C4-2B (cell line): ENCODE measurements around the gene PLD4.
"Not testable (repeated sequence)": the region's sequence is repeated elsewhere in the genome, so short reads cannot be mapped to it uniquely, and the experiment has no call there.

Source experiments
- H3K27ac ChIP-seq: fragments of 450-650 bp; 2 replicates; pipeline ENCODE4 v1.5.1; 2017
- CTCF ChIP-seq: fragments of 450-650 bp; conservative IDR thresholded peaks from 2 replicates; pipeline ENCODE4 v1.5.1; 2017; ENCODE audit warnings: mild to moderate bottlenecking
- ZFX ChIP-seq: fragments of 450-650 bp; IDR thresholded peaks from 2 replicates; pipeline ENCODE4 v1.6.1; 2017

PLD4 gene

GRCh38 chr14:104948736-104949031 lies 24.0 kb downstream of the PLD4 start:
- TF ChIP-seq ZFX (no peak), CTCF (no peak)
- H3K27ac ChIP-seq = no peak overlapping the region

GRCh38 chr14:104949406-104949955 lies 24.8 kb downstream of the PLD4 start:
- H3K27ac ChIP-seq = not testable (repeated sequence)

GRCh38 chr14:104950021-104950420 lies 25.3 kb downstream of the PLD4 start:
- no peak overlapping the region for H3K27ac ChIP-seq
- TF ChIP-seq CTCF (no peak), ZFX (no peak)

- not testable (repeated sequence) for H3K27ac ChIP-seq
Measured at GRCh38 chr14:104950701-104951100, 26.0 kb downstream of the PLD4 start.

- not testable (repeated sequence) for H3K27ac ChIP-seq
Measured at GRCh38 chr14:104951863-104952657, 27.4 kb downstream of the PLD4 start.

- TF ChIP-seq ZFX (no peak), CTCF (no peak)
Measured at GRCh38 chr14:104953097-104953496, 28.4 kb downstream of the PLD4 start.

GRCh38 chr14:104953896-104954656 lies 29.4 kb downstream of the PLD4 start:
- TF ChIP-seq CTCF (no peak), ZFX (no peak)

More at GRCh38 chr14:104953097-104953496, 28.4 kb downstream of the PLD4 start:
- H3K27ac ChIP-seq = no peak overlapping the region

GRCh38 chr14:104954746-104955395 lies 30.2 kb downstream of the PLD4 start:
- no peak overlapping the region for H3K27ac ChIP-seq
- TF ChIP-seq CTCF (no peak), ZFX (no peak)

More at GRCh38 chr14:104953896-104954656, 29.4 kb downstream of the PLD4 start:
- H3K27ac ChIP-seq = no peak overlapping the region
